8988T (cell line): ENCODE results near the gene OR11H6.
"Not testable (repeated sequence)": the region's sequence is repeated elsewhere in the genome, so short reads cannot be mapped to it uniquely, and the experiment has no call there.

Experiments used
- DNase-seq: peaks from one replicate; pipeline ENCODE4 v3.0.0; 2011

The OR11H6 gene, protein sequence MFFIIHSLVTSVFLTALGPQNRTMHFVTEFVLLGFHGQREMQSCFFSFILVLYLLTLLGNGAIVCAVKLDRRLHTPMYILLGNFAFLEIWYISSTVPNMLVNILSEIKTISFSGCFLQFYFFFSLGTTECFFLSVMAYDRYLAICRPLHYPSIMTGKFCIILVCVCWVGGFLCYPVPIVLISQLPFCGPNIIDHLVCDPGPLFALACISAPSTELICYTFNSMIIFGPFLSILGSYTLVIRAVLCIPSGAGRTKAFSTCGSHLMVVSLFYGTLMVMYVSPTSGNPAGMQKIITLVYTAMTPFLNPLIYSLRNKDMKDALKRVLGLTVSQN

GRCh38 chr14:20223410-20223809, at the start of gene OR11H6:
Gene OR11H6 (plus strand): TSS chr14:20223710. CDS start chr14:20223710, 0 bp downstream.
- no peak for DNase-seq

- DNase-seq: not testable (repeated sequence)
Measured at GRCh38 chr14:20174205-20174604, 49.3 kb upstream of the OR11H6 start.

- DNase-seq: no peak
Measured at GRCh38 chr14:20176330-20176729, 47.2 kb upstream of the OR11H6 start.

DNA sequence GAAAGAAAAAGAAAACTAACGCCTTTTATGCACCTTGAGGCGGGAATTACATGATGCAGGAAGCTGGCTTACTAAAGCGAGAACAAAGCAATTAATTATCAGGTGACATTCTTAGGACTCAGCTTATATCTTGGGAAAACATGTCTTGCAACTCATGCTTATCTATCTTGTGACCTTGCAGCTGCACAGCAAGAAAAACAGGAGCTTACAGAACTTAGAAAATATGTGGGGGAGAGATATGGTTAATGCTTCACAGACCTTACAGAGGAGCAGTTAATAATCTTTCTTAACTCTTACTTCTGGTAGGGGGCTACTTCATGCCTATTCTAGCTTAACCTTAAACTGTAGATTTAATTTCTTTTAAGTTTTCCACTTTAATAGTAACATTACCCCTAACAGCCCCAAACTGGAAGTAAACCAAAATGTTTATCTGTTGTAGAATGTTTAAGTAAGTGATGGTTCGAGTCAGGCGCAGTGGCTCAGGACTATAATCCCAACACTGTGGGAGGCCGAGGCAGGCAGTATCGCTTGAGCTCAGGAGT, 46.0 kb upstream of the OR11H6 start:
- DNase-seq: no peak

GRCh38 chr14:20179218-20179617, 44.3 kb upstream of the OR11H6 start:
- DNase-seq: no peak

GRCh38 chr14:20179880-20180279, 43.6 kb upstream of the OR11H6 start:
- no peak for DNase-seq

DNA sequence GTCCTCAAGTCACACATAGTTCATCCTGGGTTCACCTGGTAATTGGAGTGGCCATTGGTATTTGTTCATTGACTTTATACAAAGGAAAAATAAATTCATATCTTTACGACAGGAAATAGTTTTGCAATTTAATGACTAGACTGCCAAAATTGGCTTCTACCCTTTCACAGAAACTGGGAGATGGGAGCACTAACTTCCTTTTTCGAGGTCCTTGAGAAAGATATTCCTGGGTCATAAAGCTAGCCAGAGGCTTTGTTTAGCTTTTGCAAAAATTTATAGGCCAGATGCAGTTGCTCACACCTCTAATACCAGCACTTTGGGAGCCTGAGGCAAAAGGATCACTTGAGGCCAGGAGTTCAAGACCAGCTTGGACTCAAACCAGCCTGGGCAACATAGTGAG, 43.0 kb upstream of the OR11H6 start:
- DNase-seq: no peak

DNA sequence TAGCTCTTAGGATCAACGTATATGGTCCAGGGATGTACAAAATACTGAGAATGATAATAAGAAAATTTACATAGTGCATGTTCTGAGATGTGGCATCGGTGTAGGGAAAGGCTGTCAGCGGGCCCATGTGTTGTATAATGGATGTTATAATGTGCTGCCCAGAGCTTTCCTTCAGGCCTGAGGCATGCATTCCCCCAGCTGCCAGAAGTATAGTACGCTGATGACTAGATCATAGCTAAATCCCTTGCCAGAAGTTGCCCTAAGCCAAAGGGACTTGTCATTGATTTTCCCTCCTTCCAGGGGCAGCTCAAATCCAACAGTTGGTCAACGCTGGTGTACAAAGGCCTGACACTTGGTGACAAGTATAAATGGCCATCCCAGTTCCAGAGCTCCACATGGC, 39.3 kb upstream of the OR11H6 start:
- DNase-seq: no peak

DNA sequence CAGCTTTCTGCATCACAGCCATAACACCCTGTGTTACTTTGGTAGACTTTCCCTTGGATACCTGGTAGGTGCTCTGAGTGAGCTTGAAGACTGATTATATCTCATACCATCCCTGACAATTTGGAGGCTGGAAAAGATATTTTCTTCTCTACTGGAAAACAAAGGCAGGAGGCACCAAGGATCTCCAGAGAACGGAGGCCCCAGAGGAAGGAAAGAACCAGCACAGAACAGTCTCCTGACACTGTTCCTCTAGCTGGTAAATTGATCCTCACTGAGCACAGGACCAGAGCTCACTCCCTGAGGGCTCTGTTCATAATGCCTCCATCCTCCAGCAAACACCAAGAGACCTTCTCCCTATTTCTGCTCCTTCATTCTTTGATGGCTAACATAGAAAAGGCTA, 32.9 kb upstream of the OR11H6 start, which contains the start of gene OR11G2:
TSS of gene OR11G2 (plus strand) at position 301 of the 400 bp plus-strand sequence. CDS start 6,542 bp downstream, outside the sequence.
- no peak for DNase-seq

DNA sequence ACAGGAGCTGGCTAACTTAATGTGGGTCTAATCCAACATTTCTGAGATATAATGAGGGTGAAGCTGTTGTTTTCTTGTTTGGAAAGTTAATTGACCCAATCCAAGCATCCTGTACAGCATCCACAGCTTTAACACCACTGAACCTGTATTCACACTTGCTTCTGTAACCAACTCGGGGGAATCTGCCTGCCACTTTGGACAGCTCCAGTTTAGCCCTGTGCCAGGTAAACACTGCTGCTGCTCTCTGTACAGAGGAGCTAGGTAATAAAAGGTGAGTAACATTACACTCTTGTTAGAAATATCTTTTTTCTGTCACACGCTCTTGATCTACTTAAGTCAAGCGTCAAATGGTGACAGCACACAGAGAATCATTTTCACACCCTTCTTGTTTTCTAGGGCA, 32.1 kb upstream of the OR11H6 start:
- DNase-seq: no peak

DNA sequence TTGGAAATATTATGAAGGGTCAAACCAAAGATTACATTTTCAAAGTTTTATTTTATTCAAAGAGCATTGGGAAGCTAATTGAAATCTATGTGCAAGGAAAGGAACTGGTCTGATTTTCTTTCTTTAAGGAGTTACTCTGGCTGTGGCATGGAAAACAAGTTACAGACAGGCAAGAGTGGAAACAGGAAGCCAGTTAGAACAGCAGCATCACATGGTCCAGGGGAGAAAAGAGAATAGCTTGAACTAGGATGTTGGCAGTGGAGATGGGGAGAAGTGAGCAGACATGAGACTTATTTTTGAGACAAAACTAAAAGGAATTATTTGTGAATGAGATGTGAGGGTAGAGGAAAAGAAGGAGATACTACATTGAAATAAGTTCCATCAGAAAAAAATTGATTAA, 29.4 kb upstream of the OR11H6 start:
- DNase-seq: no peak

GRCh38 chr14:20195170-20195569, 28.3 kb upstream of the OR11H6 start:
- not testable (repeated sequence) for DNase-seq

DNA sequence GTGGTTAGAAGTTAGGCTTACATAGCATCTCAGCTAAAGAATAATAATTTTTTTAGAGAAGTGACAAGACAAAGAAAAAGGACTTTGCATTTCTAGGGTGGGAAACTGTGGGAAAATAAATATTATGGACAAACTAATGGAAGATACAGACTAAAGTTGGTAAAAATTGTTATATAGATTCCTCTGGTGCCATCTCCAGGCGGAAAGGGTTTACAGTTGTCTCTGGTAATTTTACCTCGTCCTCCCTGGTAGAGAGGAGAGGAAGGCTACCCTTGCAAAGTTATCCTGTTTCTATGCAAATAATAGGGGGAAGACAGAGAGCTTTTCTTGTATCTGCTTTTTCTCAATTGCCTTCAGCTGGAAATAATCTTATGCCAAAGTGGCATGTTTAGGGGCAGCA, 27.6 kb upstream of the OR11H6 start:
- no peak for DNase-seq

DNA sequence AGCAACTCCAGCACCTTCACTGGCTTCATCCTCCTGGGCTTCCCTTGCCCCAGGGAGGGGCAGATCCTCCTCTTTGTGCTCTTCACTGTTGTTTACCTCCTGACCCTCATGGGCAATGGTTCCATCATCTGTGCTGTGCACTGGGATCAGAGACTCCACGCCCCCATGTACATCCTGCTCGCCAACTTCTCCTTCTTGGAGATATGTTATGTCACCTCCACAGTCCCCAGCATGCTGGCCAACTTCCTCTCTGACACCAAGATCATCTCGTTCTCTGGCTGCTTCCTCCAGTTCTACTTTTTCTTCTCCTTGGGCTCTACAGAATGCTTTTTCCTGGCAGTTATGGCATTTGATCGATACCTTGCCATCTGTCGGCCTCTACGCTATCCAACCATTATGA, 26.1 kb upstream of the OR11H6 start:
- DNase-seq: no peak

GRCh38 chr14:20198991-20199390, 24.5 kb upstream of the OR11H6 start:
- DNase-seq: no peak

DNA sequence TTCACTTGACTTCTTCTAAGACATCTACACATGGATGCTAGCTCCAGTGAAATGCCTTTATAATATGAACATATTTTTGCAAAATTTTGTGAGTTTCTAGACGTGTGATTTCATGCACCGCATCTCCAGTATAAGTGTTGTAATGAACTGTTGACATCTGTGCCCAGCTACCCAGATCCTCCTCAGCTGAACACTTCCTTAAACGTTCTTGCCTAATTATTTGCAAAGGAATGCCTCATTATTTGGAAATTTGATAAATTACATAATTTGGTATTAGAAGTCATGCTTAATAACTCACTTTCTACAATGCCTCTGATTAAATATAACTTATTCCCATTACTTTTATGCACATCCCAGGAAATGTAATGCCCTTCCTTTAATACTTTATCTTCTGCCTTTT, 18.8 kb upstream of the OR11H6 start:
- DNase-seq: no peak

- no peak for DNase-seq
Measured at GRCh38 chr14:20209595-20209994, 13.9 kb upstream of the OR11H6 start.

DNA sequence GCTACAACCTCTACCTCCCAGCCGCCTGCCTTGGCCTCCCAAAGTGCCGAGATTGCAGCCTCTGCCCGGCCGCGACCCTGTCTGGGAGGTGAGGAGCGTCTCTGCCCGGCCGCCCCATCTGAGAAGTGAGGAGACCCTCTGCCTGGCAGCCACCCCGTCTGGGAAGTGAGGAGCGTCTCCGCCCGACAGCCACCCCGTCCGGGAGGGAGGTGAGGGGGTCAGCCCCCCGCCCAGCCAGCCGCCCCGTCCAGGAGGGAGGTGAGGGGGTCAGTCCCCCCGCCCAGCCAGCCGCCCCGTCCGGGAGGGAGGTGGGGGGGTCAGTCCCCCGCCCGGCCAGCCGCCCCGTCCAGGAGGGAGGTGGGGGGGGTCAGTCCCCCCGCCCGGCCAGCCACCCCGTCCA, 11.1 kb upstream of the OR11H6 start:
- not testable (repeated sequence) for DNase-seq

GRCh38 chr14:20215196-20215595, 8.3 kb upstream of the OR11H6 start:
- DNase-seq: no peak

GRCh38 chr14:20219033-20219432, 4.5 kb upstream of the OR11H6 start:
- DNase-seq: no peak

- DNase-seq: no peak
Measured at GRCh38 chr14:20228681-20229080, 5.2 kb downstream of the OR11H6 start, which contains the start of gene OR11H7. Gene OR11H7 (plus strand): TSS chr14:20228981.

- DNase-seq: not testable (repeated sequence)
Measured at GRCh38 chr14:20235415-20235814, 11.9 kb downstream of the OR11H6 start.

DNA sequence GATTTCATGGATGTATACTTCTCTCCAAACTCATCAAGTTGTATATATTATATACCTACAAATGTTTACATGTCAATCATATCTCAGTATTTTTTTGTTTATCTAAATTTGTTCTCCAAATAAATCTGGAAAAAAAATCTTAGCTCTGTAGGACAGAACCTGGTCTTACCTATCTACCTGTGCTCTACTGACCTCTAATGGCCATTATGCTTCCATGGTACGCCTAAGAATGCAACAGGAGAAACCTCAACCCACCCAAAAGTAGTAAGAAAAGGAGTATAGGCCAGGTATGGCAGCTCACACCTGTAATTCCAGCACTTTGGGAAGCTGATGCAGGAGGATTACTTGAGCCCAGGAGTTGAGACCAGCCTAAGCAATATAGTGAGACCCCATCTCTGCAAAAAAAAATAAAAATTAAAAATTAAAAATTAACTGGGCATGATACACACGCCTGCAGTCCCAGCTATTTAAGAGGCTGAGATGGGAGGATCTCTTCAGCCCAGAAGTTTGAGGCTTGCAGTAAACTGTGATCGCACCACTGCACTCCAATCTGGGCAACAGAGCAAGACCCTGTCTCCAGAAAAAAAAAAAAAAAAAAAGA, 24.2 kb downstream of the OR11H6 start:
- no peak for DNase-seq

DNA sequence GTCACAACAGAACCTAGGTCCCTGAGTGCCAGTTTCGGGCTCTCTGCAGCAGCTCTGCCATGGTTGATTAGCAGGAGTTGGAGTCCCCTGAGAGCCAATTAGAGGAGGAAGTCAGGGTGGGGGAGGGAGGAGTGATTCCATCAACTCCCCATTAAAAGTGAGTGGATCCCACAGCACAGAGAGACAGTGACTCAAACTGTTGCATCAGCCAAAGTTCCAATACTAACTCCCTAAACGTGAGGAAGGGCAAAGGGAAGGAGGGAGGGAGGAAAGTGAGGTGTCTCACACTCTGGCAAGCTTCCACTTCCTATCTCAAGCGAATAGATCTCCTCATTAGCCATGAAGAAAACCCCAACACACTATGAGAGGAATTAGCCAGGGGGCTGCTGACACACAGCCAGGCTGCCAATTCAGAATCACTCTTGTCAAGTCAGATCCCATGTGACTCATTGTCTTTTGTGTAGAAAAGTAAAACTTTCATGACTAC, 39.2 kb downstream of the OR11H6 start:
- DNase-seq: no peak
